Measurements from ENCODE around the gene IGFALS.

The IGFALS gene

GRCh38 chr16:1766231-1766630 lies 27.3 kb downstream of the IGFALS start:
- no peak for DNase-seq (ENCODE audit: low read depth in 2 of 2)

GRCh38 chr16:1765826-1766225 lies 27.7 kb downstream of the IGFALS start:
- DNase-seq (ENCODE audit: low read depth in 2 of 2): no peak

- DNase-seq (ENCODE audit: low read depth in 2 of 2): no peak
Observed at GRCh38 chr16:1764971-1765370, 28.5 kb downstream of the IGFALS start.

GRCh38 chr16:1763521-1764511 lies 29.7 kb downstream of the IGFALS start:
- no peak for DNase-seq (ENCODE audit: low read depth in 2 of 2)

- no peak for DNase-seq (ENCODE audit: low read depth in 2 of 2)
Observed at GRCh38 chr16:1762879-1763520, 30.5 kb downstream of the IGFALS start.

GRCh38 chr16:1762196-1762878 lies 31.2 kb downstream of the IGFALS start:
- DNase-seq (ENCODE audit: low read depth in 2 of 2): no peak

- no peak for DNase-seq (ENCODE audit: low read depth in 2 of 2)
Observed at GRCh38 chr16:1761751-1762150, 31.8 kb downstream of the IGFALS start.

- DNase-seq (ENCODE audit: low read depth in 2 of 2): no peak
Observed at GRCh38 chr16:1760911-1761310, 32.6 kb downstream of the IGFALS start.

GRCh38 chr16:1759511-1759910 lies 34.0 kb downstream of the IGFALS start:
- no peak for DNase-seq (ENCODE audit: low read depth in 2 of 2)

GRCh38 chr16:1758923-1759322 lies 34.6 kb downstream of the IGFALS start:
- DNase-seq (ENCODE audit: low read depth in 2 of 2): no peak

GRCh38 chr16:1757714-1758461 lies 35.6 kb downstream of the IGFALS start:
- DNase-seq (ENCODE audit: low read depth in 2 of 2): no peak

- DNase-seq (ENCODE audit: low read depth in 2 of 2): no peak
Observed at GRCh38 chr16:1754204-1754603, 39.3 kb downstream of the IGFALS start.

- no peak for DNase-seq (ENCODE audit: low read depth in 2 of 2)
Observed at GRCh38 chr16:1752853-1753252, 40.7 kb downstream of the IGFALS start.

GRCh38 chr16:1751946-1752345 lies 41.6 kb downstream of the IGFALS start:
- DNase-seq (ENCODE audit: low read depth in 2 of 2): no peak

- no peak for DNase-seq (ENCODE audit: low read depth in 2 of 2)
Observed at GRCh38 chr16:1749152-1750117, 44.1 kb downstream of the IGFALS start.

GRCh38 chr16:1747934-1748333 lies 45.6 kb downstream of the IGFALS start:
- no peak for DNase-seq (ENCODE audit: low read depth in 2 of 2)

- DNase-seq (ENCODE audit: low read depth in 2 of 2): no peak
Observed at GRCh38 chr16:1746693-1747195, 46.8 kb downstream of the IGFALS start.

- DNase-seq (ENCODE audit: low read depth in 2 of 2): no peak
Observed at GRCh38 chr16:1745900-1746692, 47.4 kb downstream of the IGFALS start.

GRCh38 chr16:1745181-1745899 lies 48.2 kb downstream of the IGFALS start:
- no peak for DNase-seq (ENCODE audit: low read depth in 2 of 2)
